Upper lobe of left lung (tissue), 6 donors: ENCODE measurements around the gene CCDC81. TPM values are rescaled to one million over a fixed set of nuclear protein-coding genes. Genes with fewer than 3 reads are reported as not detected.
"Not testable (repeated sequence)": the region's sequence is repeated elsewhere in the genome, so short reads cannot be mapped to it uniquely, and the experiment has no call there.

ENCODE experiments used
- ATAC-seq, 2 donors: fragments of 200-7000 bp; cut with Tn5 transposase; one replicate each; pipeline ENCODE4 v1.9.1; 2022; ENCODE audit warnings: mild to moderate bottlenecking in 2 of 2, moderate library complexity in 2 of 2; ENCODE audit not compliant: low FRiP score in 2 of 2
- DNase-seq, 2 donors: peaks; one replicate each; pipeline ENCODE4 v3.0.0-alpha.2; 2019 to 2020
- H3K27ac ChIP-seq, 4 donors: fragments of 200-600 bp; sonication (generic); one replicate each; pipeline ENCODE4 v1.5.1; 2016 to 2019
- H3K27me3 ChIP-seq, 4 donors: fragments of 200-600 bp; sonication (generic); one replicate each; pipeline ENCODE4 v1.5.1; 2017 to 2019
- H3K36me3 ChIP-seq, 4 donors: fragments of 200-600 bp; sonication (generic); one replicate each; pipeline ENCODE4 v1.5.1; 2016 to 2019
- H3K4me1 ChIP-seq, 4 donors: fragments of 200-600 bp; sonication (generic); one replicate each; pipeline ENCODE4 v1.5.1; 2018 to 2019
- H3K4me3 ChIP-seq, 4 donors: fragments of 200-600 bp; sonication (generic); one replicate each; pipeline ENCODE4 v1.5.1; 2017 to 2019; ENCODE audit warnings: mild to moderate bottlenecking in 2 of 4, moderate library complexity in 1 of 4
- H3K9me3 ChIP-seq, 4 donors: fragments of 200-600 bp; sonication (generic); one replicate each; pipeline ENCODE4 v1.5.1; 2018 to 2019
- EP300 ChIP-seq, 4 donors: sonication (generic); formaldehyde crosslinking; IDR thresholded peaks; one replicate each; pipeline ENCODE4 v1.5.1; 2017; ENCODE audit warnings: antibody characterized with exemption in 4 of 4, control low read depth in 2 of 4
- POLR2A ChIP-seq, 4 donors: fragments of 450-650 bp; IDR thresholded peaks; one replicate each; pipeline ENCODE4 v1.5.1; 2016 to 2017; ENCODE audit warnings: antibody characterized with exemption in 4 of 4, mild to moderate bottlenecking in 2 of 4
- POLR2AphosphoS5 ChIP-seq, 2 donors: sonication (generic); formaldehyde crosslinking; IDR thresholded peaks; one replicate each; pipeline ENCODE4 v1.5.1; 2017; ENCODE audit warnings: antibody characterized with exemption in 2 of 2
- WGBS, 2 donors: methylation state at CpG; one replicate each; pipeline ENCODE4 v1.1.5; 2017 to 2018; 5-methylcytosine and 5-hydroxymethylcytosine counted together
- total RNA-seq, 6 donors: library from RNA; depleted of rRNA in 4 of 6; stranded (reverse); fragments of >200 nt in 4 of 6; gene quantifications; one replicate each; pipeline versions ENCODE4 v1.1.0 to v1.2.1, GENCODE V29; 2016 to 2021
- TF ChIP-seq, protein P1 (sequence below), 6 experiments: fragments of 450-650 bp in 4 of 6; fragments of 200-600 bp in 2 of 6; sonication (generic) in 2 of 6; IDR thresholded peaks; one replicate each; pipeline ENCODE4 v1.5.1; 2016 to 2019; ENCODE audit warnings: antibody characterized with exemption in 6 of 6
- donor health status: DM: no; HTN: no; CAD: no; lungs with moderate emphysema.
- donor health status: DM: no; HTN: yes; CAD: no; lungs with severe emphysema.

The CCDC81 gene
- total RNA-seq, 6 donors from 2014 or later: 0.52 to 10.5 (median 2.7) TPM

DNA sequence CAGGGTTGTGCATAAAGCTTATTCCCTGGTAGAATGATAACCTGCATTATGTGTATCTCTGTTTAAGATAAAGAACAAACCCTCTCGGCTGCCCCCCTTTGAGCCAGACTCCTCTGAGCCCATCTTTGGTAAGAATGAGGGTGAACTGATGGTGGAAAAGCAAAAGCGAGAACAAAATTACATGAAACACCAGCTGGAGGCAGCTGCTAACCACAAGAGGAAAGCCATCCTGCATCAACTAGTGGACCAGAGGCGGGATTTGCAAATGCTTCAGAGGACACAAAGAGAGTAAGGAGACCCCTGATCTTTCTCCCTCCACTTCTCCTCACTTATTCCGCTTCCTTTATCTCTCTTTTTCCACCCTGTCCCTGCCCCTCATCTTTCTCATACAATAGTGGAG, 40.3 kb downstream of the CCDC81 start:
- Histone ChIP-seq H3K9me3 (no peaks in the 10 kb centered on the region), H3K4me3 (no peak overlapping the region), H3K36me3 (no peaks in the 10 kb centered on the region), H3K27me3 (no peaks in the 10 kb centered on the region), H3K4me1 (no peaks in the 10 kb centered on the region), H3K27ac (no peak overlapping the region)
- WGBS, 2 donors: 79 to 82% methylated on average over 4 of the region's 4 CpGs
- TF ChIP-seq, protein P1, sequence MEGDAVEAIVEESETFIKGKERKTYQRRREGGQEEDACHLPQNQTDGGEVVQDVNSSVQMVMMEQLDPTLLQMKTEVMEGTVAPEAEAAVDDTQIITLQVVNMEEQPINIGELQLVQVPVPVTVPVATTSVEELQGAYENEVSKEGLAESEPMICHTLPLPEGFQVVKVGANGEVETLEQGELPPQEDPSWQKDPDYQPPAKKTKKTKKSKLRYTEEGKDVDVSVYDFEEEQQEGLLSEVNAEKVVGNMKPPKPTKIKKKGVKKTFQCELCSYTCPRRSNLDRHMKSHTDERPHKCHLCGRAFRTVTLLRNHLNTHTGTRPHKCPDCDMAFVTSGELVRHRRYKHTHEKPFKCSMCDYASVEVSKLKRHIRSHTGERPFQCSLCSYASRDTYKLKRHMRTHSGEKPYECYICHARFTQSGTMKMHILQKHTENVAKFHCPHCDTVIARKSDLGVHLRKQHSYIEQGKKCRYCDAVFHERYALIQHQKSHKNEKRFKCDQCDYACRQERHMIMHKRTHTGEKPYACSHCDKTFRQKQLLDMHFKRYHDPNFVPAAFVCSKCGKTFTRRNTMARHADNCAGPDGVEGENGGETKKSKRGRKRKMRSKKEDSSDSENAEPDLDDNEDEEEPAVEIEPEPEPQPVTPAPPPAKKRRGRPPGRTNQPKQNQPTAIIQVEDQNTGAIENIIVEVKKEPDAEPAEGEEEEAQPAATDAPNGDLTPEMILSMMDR (IDR thresholded peaks at IDR 0.05): no peak
- TF ChIP-seq POLR2A (IDR thresholded peaks at IDR 0.05) (no peak), EP300 (IDR thresholded peaks at IDR 0.05) (no peak), POLR2AphosphoS5 (IDR thresholded peaks at IDR 0.05) (no peak)
- ATAC-seq: no peak
- DNase-seq: no peak

DNA sequence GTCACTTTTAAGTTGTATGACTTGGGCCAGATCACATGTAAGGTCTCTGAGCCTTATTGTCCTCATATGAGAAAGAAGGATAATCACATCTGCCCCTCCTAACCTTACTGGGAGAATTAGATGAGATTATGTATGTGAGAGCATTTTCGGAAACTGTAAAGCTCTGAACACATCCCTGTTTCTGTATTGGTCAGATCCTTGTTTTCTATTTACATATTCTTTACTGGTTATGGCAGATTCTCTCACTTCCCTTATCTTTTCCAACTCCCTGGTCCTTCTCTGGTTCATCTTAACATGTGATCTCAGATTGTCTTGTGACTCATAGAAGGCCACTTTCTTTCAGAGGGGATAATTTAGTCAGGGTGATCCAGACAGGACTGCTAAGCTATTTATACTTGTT, 41.8 kb downstream of the CCDC81 start:
- WGBS, 2 donors: 83 to 86% methylated on average over 1 of the region's 1 CpG
- H3K27me3 ChIP-seq: no peaks in the 10 kb centered on the region
- DNase-seq (no peak), ATAC-seq (peak in 1 of 2 donors; percentile 43)
- H3K4me3 ChIP-seq: no peak overlapping the region
- H3K36me3 ChIP-seq: no peaks in the 10 kb centered on the region
- H3K4me1 ChIP-seq: no peaks in the 10 kb centered on the region
- TF ChIP-seq POLR2A (IDR thresholded peaks at IDR 0.05) (no peak), POLR2AphosphoS5 (IDR thresholded peaks at IDR 0.05) (no peak), EP300 (IDR thresholded peaks at IDR 0.05) (no peak)
- TF ChIP-seq, protein P1 (IDR thresholded peaks at IDR 0.05): no peak
- H3K9me3 ChIP-seq: no peaks in the 10 kb centered on the region
- no peak overlapping the region for H3K27ac ChIP-seq

DNA sequence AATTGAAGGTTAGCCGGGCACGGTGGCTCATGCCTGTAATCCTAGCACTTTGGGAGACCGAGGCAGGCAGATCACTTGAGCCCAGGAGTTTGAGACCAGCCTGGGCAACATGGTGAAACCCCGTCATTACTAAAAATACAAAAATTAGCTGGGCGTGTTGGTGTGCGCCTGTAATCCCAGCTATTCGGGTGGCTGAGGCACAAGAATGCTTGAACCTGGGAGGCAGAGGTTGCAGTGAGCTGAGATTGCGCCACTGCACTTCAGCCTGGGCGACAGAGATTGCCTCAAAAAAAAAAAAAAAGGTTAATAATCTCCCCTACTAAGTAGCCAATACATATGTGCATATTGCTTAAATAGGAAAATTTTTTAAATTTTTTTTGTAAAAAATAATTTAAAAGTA, 42.3 kb downstream of the CCDC81 start:
- H3K4me3 ChIP-seq, DNase-seq, H3K27me3 ChIP-seq, H3K36me3 ChIP-seq, H3K9me3 ChIP-seq, H3K27ac ChIP-seq, ATAC-seq, H3K4me1 ChIP-seq: not testable (repeated sequence)
- WGBS, 2 donors: 72 to 73% methylated on average over 9 of the region's 9 CpGs

DNA sequence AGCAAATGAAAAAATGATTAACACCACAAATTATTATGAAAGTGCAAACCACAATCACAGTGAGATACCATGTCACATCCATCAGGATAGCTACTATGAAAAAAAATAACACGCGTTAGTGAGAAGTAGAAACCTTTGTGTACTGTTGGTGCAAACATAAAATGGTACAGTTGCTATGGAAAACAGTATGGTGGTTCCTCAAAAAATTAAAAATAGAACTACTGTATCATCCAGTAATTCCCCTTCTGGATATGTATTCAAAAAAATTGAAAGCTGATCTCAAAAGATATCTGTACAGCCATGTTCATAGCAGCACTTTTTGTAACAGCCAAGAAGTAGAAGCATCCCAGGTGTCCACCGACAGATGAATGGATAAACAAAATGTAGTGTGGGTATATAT, 43.4 kb downstream of the CCDC81 start:
- no peak overlapping the region for H3K27ac ChIP-seq
- H3K36me3 ChIP-seq: no peaks in the 10 kb centered on the region
- DNase-seq: no peak
- no peaks in the 10 kb centered on the region for H3K9me3 ChIP-seq
- ATAC-seq: peak in 1 of 2 donors; percentile 14
- no peaks in the 10 kb centered on the region for H3K27me3 ChIP-seq
- WGBS, 2 donors: 80 to 81% methylated on average over 3 of the region's 3 CpGs
- no peaks in the 10 kb centered on the region for H3K4me1 ChIP-seq
- no peak overlapping the region for H3K4me3 ChIP-seq
- TF ChIP-seq EP300 (IDR thresholded peaks at IDR 0.05) (no peak), POLR2AphosphoS5 (IDR thresholded peaks at IDR 0.05) (no peak), POLR2A (IDR thresholded peaks at IDR 0.05) (no peak)
- TF ChIP-seq, protein P1 (IDR thresholded peaks at IDR 0.05): no peak

- Histone ChIP-seq H3K4me1 (no peaks in the 10 kb centered on the region), H3K27ac (no peak overlapping the region), H3K27me3 (no peaks in the 10 kb centered on the region), H3K9me3 (no peaks in the 10 kb centered on the region), H3K4me3 (no peak overlapping the region), H3K36me3 (no peaks in the 10 kb centered on the region)
- WGBS, 2 donors: 89 to 92% methylated on average over 3 of the region's 3 CpGs
- DNase-seq (no peak), ATAC-seq (peak in 1 of 2 donors; percentile 8)
- TF ChIP-seq, protein P1 (IDR thresholded peaks at IDR 0.05): no peak
- TF ChIP-seq POLR2AphosphoS5 (IDR thresholded peaks at IDR 0.05) (no peak), POLR2A (IDR thresholded peaks at IDR 0.05) (no peak), EP300 (IDR thresholded peaks at IDR 0.05) (no peak)
Observed at GRCh38 chr11:86418513-86418912, 43.8 kb downstream of the CCDC81 start.
